CD14-positive monocyte (primary cell): Measurements from ENCODE around the gene PRR15. TPM values are rescaled to one million over a fixed set of nuclear protein-coding genes. Genes with fewer than 3 reads are reported as not detected.
"Not testable (repeated sequence)": the region's sequence is repeated elsewhere in the genome, so short reads cannot be mapped to it uniquely, and the experiment has no call there.

Experiments used
- DNase-seq, 3 donors: peaks; one replicate each; pipeline ENCODE4 v3.0.0-alpha.2; 2011 to 2022
- H2AFZ ChIP-seq: 2 replicates; pipeline ENCODE4 v1.6.0; 2012; ENCODE audit warnings: mild to moderate bottlenecking, low read depth, low read length, inconsistent platforms; ENCODE audit not compliant: insufficient read depth, poor library complexity, severe bottlenecking
- H3K27ac ChIP-seq, 2 donors: 1 replicate in 1 of 2; 2 replicates in 1 of 2; pipeline ENCODE4 v1.5.1; 2012 to 2013; ENCODE audit warnings: low read length in 2 of 2, control low read depth in 1 of 2, inconsistent platforms in 1 of 2, low read depth in 1 of 2, mild to moderate bottlenecking in 1 of 2
- H3K27me3 ChIP-seq, 2 donors: one replicate each; pipeline versions ENCODE4 v1.6.0 to v1.6.1; 2011 to 2013; ENCODE audit warnings: low read length in 2 of 2; ENCODE audit not compliant: control insufficient read depth in 2 of 2, insufficient read depth in 2 of 2
- H3K36me3 ChIP-seq, 2 donors: replicated peaks in 1 of 2; 1 replicate in 1 of 2; 2 replicates in 1 of 2; pipeline versions ENCODE4 v1.5.1 to v1.6.1; 2012 to 2013; ENCODE audit warnings: low read length in 2 of 2, control low read depth in 1 of 2, inconsistent platforms in 1 of 2, mild to moderate bottlenecking in 1 of 2; ENCODE audit not compliant: insufficient read depth in 2 of 2, control insufficient read depth in 1 of 2
- H3K4me1 ChIP-seq, 2 donors: 1 replicate in 1 of 2; 2 replicates in 1 of 2; pipeline versions ENCODE4 v1.5.1 to v1.6.1; 2012 to 2013; ENCODE audit warnings: low read length in 2 of 2, control low read depth in 1 of 2, inconsistent platforms in 1 of 2, mild to moderate bottlenecking in 1 of 2, moderate library complexity in 1 of 2; ENCODE audit not compliant: insufficient read depth in 2 of 2, control insufficient read depth in 1 of 2
- H3K4me2 ChIP-seq: replicated peaks from 2 replicates; pipeline ENCODE3; 2012; ENCODE audit warnings: low read length, moderate library complexity, mild to moderate bottlenecking; ENCODE audit not compliant: poor library complexity, severe bottlenecking; ENCODE audit errors: extremely low read depth
- H3K4me3 ChIP-seq, 3 experiments: fragments of 200-600 bp in 1 of 3; sonication (generic) in 1 of 3; replicated peaks in 1 of 3; 1 replicate in 2 of 3; 2 replicates in 1 of 3; pipeline ENCODE4 v1.5.1; 2011 to 2013; ENCODE audit warnings: low read length in 3 of 3, mild to moderate bottlenecking in 3 of 3, control low read depth in 2 of 3, low read depth in 2 of 3, inconsistent platforms in 1 of 3, moderate library complexity in 1 of 3
- H3K79me2 ChIP-seq: 2 replicates; pipeline ENCODE4 v1.6.0; 2012; ENCODE audit warnings: mild to moderate bottlenecking, control low read depth, inconsistent platforms, low read length, moderate library complexity; ENCODE audit not compliant: insufficient read depth
- H3K9ac ChIP-seq: 2 replicates; pipeline ENCODE4 v1.6.0; 2017; ENCODE audit warnings: low read length, mild to moderate bottlenecking; ENCODE audit not compliant: insufficient read depth, poor library complexity, severe bottlenecking
- H3K9me3 ChIP-seq, 2 donors: replicated peaks in 1 of 2; 1 replicate in 1 of 2; 2 replicates in 1 of 2; pipeline versions ENCODE4 v1.5.1 to v1.6.1; 2012 to 2013; ENCODE audit warnings: low read length in 2 of 2, control low read depth in 1 of 2; ENCODE audit not compliant: control insufficient read depth in 1 of 2, insufficient read depth in 1 of 2
- H4K20me1 ChIP-seq: 2 replicates; pipeline ENCODE4 v1.6.0; 2012; ENCODE audit warnings: mild to moderate bottlenecking, low read length, control low read depth, moderate library complexity; ENCODE audit not compliant: insufficient read depth
- H3K27ac Mint-ChIP-seq, 7 donors: one replicate each; pipeline ENCODE4 v1.8.0; 2020; ENCODE audit warnings: mild to moderate bottlenecking in 7 of 7, mixed read lengths in 7 of 7, moderate library complexity in 6 of 7, inconsistent platforms in 2 of 7
- H3K27me3 Mint-ChIP-seq, 3 donors: one replicate each; pipeline ENCODE4 v1.8.0; 2021 to 2022; ENCODE audit warnings: low read depth in 3 of 3, mild to moderate bottlenecking in 3 of 3, mixed read lengths in 3 of 3, moderate library complexity in 3 of 3, inconsistent platforms in 1 of 3
- H3K36me3 Mint-ChIP-seq, 2 donors: one replicate each; pipeline ENCODE4 v1.8.0; 2020; ENCODE audit warnings: mixed read lengths in 2 of 2, inconsistent platforms in 1 of 2, mild to moderate bottlenecking in 1 of 2
- H3K4me1 Mint-ChIP-seq: one replicate; pipeline ENCODE4 v1.8.0; 2020; ENCODE audit warnings: mild to moderate bottlenecking, mixed read lengths
- H3K4me3 Mint-ChIP-seq, 2 donors: one replicate each; pipeline ENCODE4 v1.8.0; 2020; ENCODE audit warnings: mild to moderate bottlenecking in 2 of 2, mixed read lengths in 2 of 2, moderate library complexity in 1 of 2
- H3K9me3 Mint-ChIP-seq, 7 donors: one replicate each; pipeline ENCODE4 v1.8.0; 2020 to 2022; ENCODE audit warnings: mixed read lengths in 7 of 7, mild to moderate bottlenecking in 6 of 7, moderate library complexity in 6 of 7, inconsistent platforms in 2 of 7
- CTCF ChIP-seq: fragments of 200-600 bp; IDR thresholded peaks from one replicate; pipeline ENCODE4 v1.8.0; 2022; ENCODE audit warnings: antibody characterized with exemption, mild to moderate bottlenecking
- WGBS: methylation state at CpG from one replicate; pipeline ENCODE4 v1.1.5; 2013; ENCODE audit warnings: missing lambda C conversion rate; ENCODE audit not compliant: insufficient coverage; 5-methylcytosine and 5-hydroxymethylcytosine counted together
- intact Hi-C, 2 donors: fragments of 100-400 bp; cut with micrococcal nuclease; formaldehyde crosslinking; loops; one replicate each; pipeline versions ENCODE4 v1.15.0 to v1.15.1; 2023
- polyA plus RNA-seq, 3 donors: library from polyadenylated mRNA; depleted of rRNA in 1 of 3; unstranded in 2 of 3; stranded (reverse) in 1 of 3; fragments of 300-500 nt in 2 of 3; fragments of >200 nt in 1 of 3; fragmentation: Illumina TruSeq in 2 of 3; gene quantifications; 1 replicate in 2 of 3; 2 replicates in 1 of 3; pipeline ENCODE4 v1.2.3, GENCODE V29; 2012 to 2021

PRR15 gene
- polyA plus RNA-seq, 3 donors = not detected

- Histone ChIP-seq H3K4me3 (no peak overlapping the region), H3K27me3 (no peaks in the 10 kb centered on the region), H3K36me3 (no peaks in the 10 kb centered on the region), H3K4me1 (no peaks in the 10 kb centered on the region), H3K9me3 (no peaks in the 10 kb centered on the region), H3K4me2 (no peak overlapping the region), H4K20me1 (no peaks in the 10 kb centered on the region), H2AFZ (no peak overlapping the region), H3K27ac (no peak overlapping the region), H3K79me2 (no peaks in the 10 kb centered on the region), H3K9ac (no peak overlapping the region)
- Mint-ChIP-seq H3K4me1 (no peaks in the 10 kb centered on the region), H3K36me3 (no peaks in the 10 kb centered on the region), H3K27me3 (peaks cover 3 to 6% (median 3%) of the 10 kb centered on the region in 3 donors), H3K27ac (no peak overlapping the region), H3K9me3 (peaks cover 5 to 22% (median 14%) of the 10 kb centered on the region in 7 donors), H3K4me3 (no peak overlapping the region)
- intact Hi-C loops = no loop called here
- WGBS = 100% methylated on average over 2 of the region's 4 CpGs
- no peak for TF ChIP-seq CTCF
- no peak for DNase-seq
These were observed 36.0 kb upstream of the PRR15 start for GRCh38 chr7:29527505-29528108.

- H3K79me2 ChIP-seq, H3K4me2 ChIP-seq, H3K27ac ChIP-seq, H3K9ac ChIP-seq, H2AFZ ChIP-seq, H3K9me3 ChIP-seq, H3K4me1 ChIP-seq, H3K4me3 ChIP-seq, H4K20me1 ChIP-seq, H3K27ac Mint-ChIP-seq, DNase-seq, H3K36me3 Mint-ChIP-seq, H3K4me3 Mint-ChIP-seq, H3K27me3 ChIP-seq, H3K27me3 Mint-ChIP-seq, H3K4me1 Mint-ChIP-seq, intact Hi-C loops, H3K36me3 ChIP-seq: not testable (repeated sequence)
- 93% methylated on average over 7 of the region's 7 CpGs for WGBS
- peaks cover 7 to 22% (median 13%) of the 10 kb centered on the region in 7 donors for H3K9me3 Mint-ChIP-seq
These were observed 35.1 kb upstream of the PRR15 start for GRCh38 chr7:29528526-29528925.
